GM13976 (cell line): ENCODE data around the gene LARP4B.

Experiments
- DNase-seq: peaks from one replicate; pipeline ENCODE4 v3.0.0; 2012; ENCODE audit warnings: low spot score
- in situ Hi-C: fragments of 300-500 bp; cut with MboI; formaldehyde crosslinking; loops from one replicate; pipeline ENCODE4 v1.12.0; 2022; ENCODE audit warnings: low sequenced_read_pairs, mixed read lengths, inconsistent platforms; ENCODE audit not compliant: unreplicated experiment
- TF ChIP-seq, protein P1 (sequence below): IDR thresholded peaks from 2 replicates; pipeline ENCODE4 v1.5.1; 2012; ENCODE audit warnings: borderline replicate concordance, mild to moderate bottlenecking; ENCODE audit not compliant: insufficient read depth; ENCODE audit errors: extremely low read depth, missing control alignments, control extremely low read depth

Gene LARP4B

GRCh38 chr10:855079-855478 is 76.4 kb downstream of the LARP4B start:
- in situ Hi-C loops = no loop called here

DNA sequence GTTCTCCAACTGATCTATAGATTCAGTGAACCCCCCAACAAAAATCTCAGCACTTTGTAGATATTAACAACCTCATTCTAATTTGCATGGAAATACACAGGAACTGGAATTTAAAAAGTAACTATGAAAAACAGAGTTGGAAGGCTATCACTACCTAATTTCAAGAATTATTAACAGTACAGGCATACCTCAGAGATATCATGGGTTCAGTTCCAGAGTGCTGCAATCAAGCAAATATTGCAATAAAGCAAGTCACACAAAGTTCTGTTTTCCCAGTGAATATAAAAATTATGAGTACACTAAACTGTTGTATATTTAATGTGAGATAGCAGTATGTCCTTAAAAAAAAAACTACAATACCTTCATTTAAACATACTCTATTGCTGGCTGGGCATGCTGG is 78.5 kb downstream of the LARP4B start:
- no peak for DNase-seq
- in situ Hi-C loops = no loop called here
- TF ChIP-seq, protein P1, sequence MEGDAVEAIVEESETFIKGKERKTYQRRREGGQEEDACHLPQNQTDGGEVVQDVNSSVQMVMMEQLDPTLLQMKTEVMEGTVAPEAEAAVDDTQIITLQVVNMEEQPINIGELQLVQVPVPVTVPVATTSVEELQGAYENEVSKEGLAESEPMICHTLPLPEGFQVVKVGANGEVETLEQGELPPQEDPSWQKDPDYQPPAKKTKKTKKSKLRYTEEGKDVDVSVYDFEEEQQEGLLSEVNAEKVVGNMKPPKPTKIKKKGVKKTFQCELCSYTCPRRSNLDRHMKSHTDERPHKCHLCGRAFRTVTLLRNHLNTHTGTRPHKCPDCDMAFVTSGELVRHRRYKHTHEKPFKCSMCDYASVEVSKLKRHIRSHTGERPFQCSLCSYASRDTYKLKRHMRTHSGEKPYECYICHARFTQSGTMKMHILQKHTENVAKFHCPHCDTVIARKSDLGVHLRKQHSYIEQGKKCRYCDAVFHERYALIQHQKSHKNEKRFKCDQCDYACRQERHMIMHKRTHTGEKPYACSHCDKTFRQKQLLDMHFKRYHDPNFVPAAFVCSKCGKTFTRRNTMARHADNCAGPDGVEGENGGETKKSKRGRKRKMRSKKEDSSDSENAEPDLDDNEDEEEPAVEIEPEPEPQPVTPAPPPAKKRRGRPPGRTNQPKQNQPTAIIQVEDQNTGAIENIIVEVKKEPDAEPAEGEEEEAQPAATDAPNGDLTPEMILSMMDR = no peak

More at GRCh38 chr10:855079-855478, 76.4 kb downstream of the LARP4B start:
- no peak for DNase-seq
- TF ChIP-seq, protein P1 = no peak

- in situ Hi-C loops = no loop called here
- TF ChIP-seq, protein P1 = no peak
- no peak for DNase-seq
Measured at GRCh38 chr10:852386-852785, 79.1 kb downstream of the LARP4B start.

GRCh38 chr10:851901-852300 is 79.6 kb downstream of the LARP4B start:
- in situ Hi-C loops = no loop called here
- TF ChIP-seq, protein P1 = no peak
- peak; percentile 54 for DNase-seq

DNA sequence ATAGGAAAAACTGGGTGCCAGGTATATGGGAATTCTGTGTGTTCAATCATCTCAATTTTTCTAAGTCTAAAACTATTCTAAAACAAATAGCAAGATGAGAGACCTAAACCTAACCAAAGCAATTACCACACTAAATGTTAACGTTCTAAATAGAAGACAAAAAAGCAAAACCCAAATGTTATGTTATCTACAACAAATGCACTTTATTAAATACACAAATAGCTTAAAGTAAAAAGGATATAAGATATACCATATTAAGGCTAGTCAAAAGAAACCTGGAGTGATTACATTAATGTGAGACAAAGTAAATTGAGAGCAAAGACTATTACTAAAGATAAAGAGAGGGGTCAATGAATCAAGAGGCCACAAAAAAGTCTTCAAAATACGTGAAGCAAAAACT is 81.4 kb downstream of the LARP4B start:
- no peak for DNase-seq
- TF ChIP-seq, protein P1 = no peak
- in situ Hi-C loops = no loop called here

- TF ChIP-seq, protein P1 = no peak
- in situ Hi-C loops = no loop called here
- DNase-seq = no peak
Measured at GRCh38 chr10:847868-848267, 83.6 kb downstream of the LARP4B start.

GRCh38 chr10:846126-846685 is 85.3 kb downstream of the LARP4B start:
- TF ChIP-seq, protein P1 = no peak
- in situ Hi-C loops = no loop called here
- no peak for DNase-seq
